Fibroblast of lung (primary cell): ENCODE results near the gene RMRP. TPM values are rescaled to one million over a fixed set of nuclear protein-coding genes. Genes with fewer than 3 reads are reported as not detected.

Source experiments
- DNase-seq, 2 donors: peaks; one replicate each; pipeline versions ENCODE4 v3.0.0 to v3.0.0-alpha.2; 2010; ENCODE audit warnings: low read depth in 2 of 2
- H2AFZ ChIP-seq: 2 replicates; pipeline ENCODE4 v1.5.1; 2012; ENCODE audit warnings: low read length, control low read depth, inconsistent platforms
- H3K27ac ChIP-seq: 2 replicates; pipeline ENCODE4 v1.5.1; 2011; ENCODE audit warnings: low read length, control low read depth; ENCODE audit not compliant: insufficient read depth
- H3K27me3 ChIP-seq: 2 replicates; pipeline ENCODE4 v1.5.1; 2011; ENCODE audit warnings: mild to moderate bottlenecking, low read length; ENCODE audit not compliant: control insufficient read depth, insufficient read depth
- H3K36me3 ChIP-seq: 2 replicates; pipeline ENCODE4 v1.5.1; 2011; ENCODE audit warnings: low read length; ENCODE audit not compliant: control insufficient read depth, insufficient read depth
- H3K4me1 ChIP-seq: 2 replicates; pipeline ENCODE4 v1.5.1; 2011; ENCODE audit warnings: low read length; ENCODE audit not compliant: control insufficient read depth, insufficient read depth; ENCODE audit errors: extremely low read depth
- H3K4me2 ChIP-seq: 2 replicates; pipeline ENCODE4 v1.5.1; 2011; ENCODE audit warnings: low read length, control low read depth; ENCODE audit not compliant: insufficient read depth; ENCODE audit errors: extremely low read depth
- H3K4me3 ChIP-seq, 4 experiments: fragments of 200-600 bp in 1 of 4; sonication (generic) in 1 of 4; replicated peaks in 1 of 4; 2 replicates each; pipeline ENCODE4 v1.5.1; 2011 to 2016; ENCODE audit warnings: low read length in 4 of 4, low read depth in 3 of 4, mild to moderate bottlenecking in 3 of 4, control low read depth in 2 of 4, inconsistent platforms in 1 of 4, mixed read lengths in 1 of 4; ENCODE audit not compliant: insufficient read depth in 1 of 4; ENCODE audit errors: control extremely low read depth in 1 of 4
- H3K79me2 ChIP-seq: 2 replicates; pipeline ENCODE4 v1.5.1; 2012; ENCODE audit warnings: mild to moderate bottlenecking, low read length, inconsistent platforms; ENCODE audit not compliant: control insufficient read depth, insufficient read depth
- H3K9ac ChIP-seq: 2 replicates; pipeline ENCODE4 v1.5.1; 2011; ENCODE audit warnings: mild to moderate bottlenecking, low read length, control low read depth; ENCODE audit not compliant: insufficient read depth
- H3K9me3 ChIP-seq: 2 replicates; pipeline ENCODE4 v1.5.1; 2012; ENCODE audit warnings: low read depth, low read length; ENCODE audit not compliant: control insufficient read depth, insufficient read depth
- H4K20me1 ChIP-seq: 2 replicates; pipeline ENCODE4 v1.5.1; 2011; ENCODE audit warnings: low read length; ENCODE audit not compliant: control insufficient read depth, insufficient read depth; ENCODE audit errors: extremely low read depth
- EZH2 ChIP-seq: IDR thresholded peaks from 2 replicates; pipeline ENCODE4 v1.5.1; 2012; ENCODE audit warnings: low read length, control low read depth, mild to moderate bottlenecking; ENCODE audit errors: missing control alignments
- polyA plus RNA-seq, 2 donors: library from polyadenylated mRNA; depleted of rRNA in 1 of 2; stranded (reverse) in 1 of 2; unstranded in 1 of 2; fragments of >200 nt; gene quantifications; 2 replicates each; pipeline ENCODE4 v1.2.1, GENCODE V29; 2011 to 2012; ENCODE audit warnings: missing spikeins in 1 of 2
- total RNA-seq: library from RNA; depleted of rRNA; stranded (reverse); fragments of >200 nt; gene quantifications from 2 replicates; pipeline ENCODE4 v1.2.1, GENCODE V29; 2014
- TF ChIP-seq, protein P1 (sequence below), 2 donors: IDR thresholded peaks in 1 of 2; conservative IDR thresholded peaks in 1 of 2; 1 replicate in 1 of 2; 2 replicates in 1 of 2; pipeline ENCODE4 v1.5.1; 2011 to 2012; ENCODE audit warnings: low read length in 2 of 2, control low read depth in 1 of 2, inconsistent platforms in 1 of 2, low read depth in 1 of 2, mild to moderate bottlenecking in 1 of 2

The RMRP gene
- total and polyA plus RNA-seq, 2 donors (not counting 1 experiment from before 2014, with no cell fraction given) = 110 to 67,954 TPM

DNA sequence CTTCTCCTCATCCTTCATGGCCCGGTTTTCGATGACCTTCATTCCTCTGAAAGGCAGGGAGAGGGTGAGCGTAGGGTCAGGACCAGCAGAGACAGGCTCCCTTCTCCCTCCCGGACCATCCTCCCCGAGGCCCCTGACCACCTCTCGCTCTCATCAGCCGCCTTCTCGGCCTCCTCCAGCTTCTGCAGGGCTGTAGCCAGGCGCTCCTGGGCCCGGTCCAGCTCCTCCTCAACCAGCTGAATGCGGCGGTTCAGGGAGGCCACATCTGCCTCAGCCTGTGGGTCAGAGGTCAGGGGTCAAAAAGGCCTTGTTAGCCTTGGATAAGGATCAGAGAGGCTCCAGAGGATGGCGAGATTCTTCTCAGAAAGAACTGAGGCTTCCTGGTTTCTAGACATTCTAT is 27.7 kb upstream of the RMRP start:
- Histone ChIP-seq H3K27ac (no peak overlapping the region), H4K20me1 (peaks cover 2% of the 10 kb centered on the region), H2AFZ (no peak overlapping the region), H3K4me3 (peak overlapping the region in 1 of 4 experiments; percentile 30), H3K4me1 (peaks cover 40% of the 10 kb centered on the region), H3K27me3 (no peaks in the 10 kb centered on the region), H3K4me2 (peak overlapping the region; percentile 4), H3K9ac (no peak overlapping the region), H3K79me2 (peaks cover 52% of the 10 kb centered on the region), H3K36me3 (peaks cover 32% of the 10 kb centered on the region), H3K9me3 (no peaks in the 10 kb centered on the region)
- no peak for DNase-seq
- TF ChIP-seq, protein P1, sequence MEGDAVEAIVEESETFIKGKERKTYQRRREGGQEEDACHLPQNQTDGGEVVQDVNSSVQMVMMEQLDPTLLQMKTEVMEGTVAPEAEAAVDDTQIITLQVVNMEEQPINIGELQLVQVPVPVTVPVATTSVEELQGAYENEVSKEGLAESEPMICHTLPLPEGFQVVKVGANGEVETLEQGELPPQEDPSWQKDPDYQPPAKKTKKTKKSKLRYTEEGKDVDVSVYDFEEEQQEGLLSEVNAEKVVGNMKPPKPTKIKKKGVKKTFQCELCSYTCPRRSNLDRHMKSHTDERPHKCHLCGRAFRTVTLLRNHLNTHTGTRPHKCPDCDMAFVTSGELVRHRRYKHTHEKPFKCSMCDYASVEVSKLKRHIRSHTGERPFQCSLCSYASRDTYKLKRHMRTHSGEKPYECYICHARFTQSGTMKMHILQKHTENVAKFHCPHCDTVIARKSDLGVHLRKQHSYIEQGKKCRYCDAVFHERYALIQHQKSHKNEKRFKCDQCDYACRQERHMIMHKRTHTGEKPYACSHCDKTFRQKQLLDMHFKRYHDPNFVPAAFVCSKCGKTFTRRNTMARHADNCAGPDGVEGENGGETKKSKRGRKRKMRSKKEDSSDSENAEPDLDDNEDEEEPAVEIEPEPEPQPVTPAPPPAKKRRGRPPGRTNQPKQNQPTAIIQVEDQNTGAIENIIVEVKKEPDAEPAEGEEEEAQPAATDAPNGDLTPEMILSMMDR (conservative IDR thresholded peaks at IDR 0.05 in 1 of 2, IDR thresholded peaks at IDR 0.05 in 1 of 2; ENCODE audit: low read depth in 1 of 2, low read length in 2 of 2) = no peak
- TF ChIP-seq EZH2 = no peak

DNA sequence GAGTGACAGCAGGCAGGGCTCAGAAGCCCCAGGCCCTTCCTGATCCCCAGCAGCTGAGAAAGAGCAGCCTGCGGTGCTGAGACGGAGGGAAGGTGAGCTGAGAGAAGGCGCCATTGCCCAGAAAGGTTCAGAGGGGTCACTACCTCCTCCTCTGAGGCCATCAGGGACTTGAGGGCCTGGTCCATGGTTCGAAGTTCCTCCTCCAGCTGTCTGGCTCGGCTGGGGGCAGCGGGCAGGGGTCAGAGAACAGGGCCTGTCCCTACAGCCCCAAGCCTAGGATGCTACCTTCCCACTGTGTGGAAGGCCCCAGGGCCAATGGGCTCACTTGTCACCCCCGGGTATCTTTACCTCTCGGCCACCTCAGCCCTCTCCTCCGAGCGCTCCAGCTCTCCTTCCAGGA is 27.1 kb upstream of the RMRP start:
- no peak overlapping the region for H3K4me2 ChIP-seq
- H3K4me3 ChIP-seq = peak overlapping the region in 1 of 4 experiments; percentile 30
- peaks cover 41% of the 10 kb centered on the region for H3K4me1 ChIP-seq
- peaks cover 52% of the 10 kb centered on the region for H3K79me2 ChIP-seq
- H3K27ac ChIP-seq = no peak overlapping the region
- H3K9ac ChIP-seq = no peak overlapping the region
- no peak overlapping the region for H2AFZ ChIP-seq
- H3K27me3 ChIP-seq = no peaks in the 10 kb centered on the region
- H3K36me3 ChIP-seq = peaks cover 32% of the 10 kb centered on the region
- peaks cover 2% of the 10 kb centered on the region for H4K20me1 ChIP-seq
- TF ChIP-seq, protein P1 (conservative IDR thresholded peaks at IDR 0.05 in 1 of 2, IDR thresholded peaks at IDR 0.05 in 1 of 2; ENCODE audit: low read depth in 1 of 2, low read length in 2 of 2) = no peak
- TF ChIP-seq EZH2 = no peak
- DNase-seq = no peak
- no peaks in the 10 kb centered on the region for H3K9me3 ChIP-seq

DNA sequence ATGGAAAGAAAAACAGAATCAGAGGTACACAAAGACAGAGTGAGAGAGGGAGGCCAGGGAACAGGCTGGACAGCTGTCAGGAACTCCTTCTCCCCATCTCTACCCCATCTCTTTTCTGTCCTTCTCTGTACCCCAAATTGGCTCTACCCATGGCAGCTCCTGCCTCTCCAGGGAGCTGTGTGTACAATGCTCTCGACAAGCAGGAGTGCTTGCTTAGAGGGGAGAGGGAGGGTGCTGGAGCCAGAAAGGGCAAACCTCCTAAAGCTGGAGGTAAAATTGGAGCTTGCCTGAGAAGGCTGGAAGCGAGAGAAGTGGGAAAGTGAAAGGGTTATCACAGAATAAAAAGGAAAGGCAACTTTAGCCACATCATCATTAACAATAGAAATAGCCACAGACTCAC is 25.5 kb upstream of the RMRP start:
- Histone ChIP-seq H3K4me3 (no peak overlapping the region), H3K4me1 (peaks cover 44% of the 10 kb centered on the region), H3K27me3 (no peaks in the 10 kb centered on the region), H4K20me1 (peaks cover 2% of the 10 kb centered on the region), H3K4me2 (no peak overlapping the region), H3K9ac (no peak overlapping the region), H3K9me3 (no peaks in the 10 kb centered on the region), H3K36me3 (peaks cover 32% of the 10 kb centered on the region), H3K79me2 (peaks cover 38% of the 10 kb centered on the region), H3K27ac (no peak overlapping the region), H2AFZ (no peak overlapping the region)
- TF ChIP-seq, protein P1 (conservative IDR thresholded peaks at IDR 0.05 in 1 of 2, IDR thresholded peaks at IDR 0.05 in 1 of 2; ENCODE audit: low read depth in 1 of 2, low read length in 2 of 2) = no peak
- TF ChIP-seq EZH2 = no peak
- DNase-seq = no peak
